B cell (primary cell): ENCODE results near the gene GSE1. TPM values are rescaled to one million over a fixed set of nuclear protein-coding genes. Genes with fewer than 3 reads are reported as not detected.

Experiments used
- ATAC-seq: fragments of 200-7000 bp; cut with Tn5 transposase; one replicate; pipeline ENCODE4 v1.10.0; 2021; ENCODE audit warnings: low read depth, mild to moderate bottlenecking, moderate number of reproducible peaks, moderate library complexity
- CTCF ChIA-PET: fragments of 350-600 bp; sonication (Branson Sonifier 250); formaldehyde crosslinking; loops from one replicate; lab custom pipeline; 2021; ENCODE audit warnings: antibody characterized with exemption, inconsistent platforms; lab: Charles Lee
- POLR2A ChIA-PET: fragments of 350-600 bp; sonication (Branson Sonifier 250); formaldehyde crosslinking; loops from one replicate; lab custom pipeline; 2021; ENCODE audit warnings: antibody characterized with exemption; lab: Charles Lee
- DNase-seq: peaks from one replicate; pipeline ENCODE4 v3.0.0; 2013
- H2AFZ ChIP-seq: 2 replicates; pipeline ENCODE4 v1.6.1; 2012; ENCODE audit warnings: mild to moderate bottlenecking, low read depth, low read length; ENCODE audit not compliant: insufficient read depth, poor library complexity, severe bottlenecking
- H3K27ac ChIP-seq, 2 donors: 1 replicate in 1 of 2; 2 replicates in 1 of 2; pipeline ENCODE4 v1.5.1; 2012 to 2013; ENCODE audit warnings: low read length in 2 of 2, mild to moderate bottlenecking in 2 of 2, moderate library complexity in 1 of 2
- H3K27me3 ChIP-seq, 4 experiments: fragments of 200-600 bp in 1 of 4; sonication (generic) in 1 of 4; replicated peaks in 1 of 4; 1 replicate in 2 of 4; 2 replicates in 2 of 4; pipeline versions ENCODE4 v1.6.1 to v1.7.0; 2013 to 2016; ENCODE audit warnings: low read length in 3 of 4, mild to moderate bottlenecking in 2 of 4, mixed read lengths in 1 of 4, moderate library complexity in 1 of 4; ENCODE audit not compliant: insufficient read depth in 4 of 4, control insufficient read depth in 3 of 4; ENCODE audit errors: control extremely low read depth in 1 of 4
- H3K36me3 ChIP-seq, 2 experiments: replicated peaks in 1 of 2; 1 replicate in 1 of 2; 2 replicates in 1 of 2; pipeline versions ENCODE4 v1.6.1 to v1.7.1; 2013; ENCODE audit warnings: low read length in 1 of 2; ENCODE audit not compliant: insufficient read depth in 2 of 2, control insufficient read depth in 1 of 2; ENCODE audit errors: control extremely low read depth in 1 of 2, extremely low read depth in 1 of 2
- H3K4me1 ChIP-seq, 2 donors: fragments of 200-600 bp in 1 of 2; sonication (generic) in 1 of 2; 1 replicate in 1 of 2; 2 replicates in 1 of 2; pipeline versions ENCODE4 v1.5.1 to v1.6.1; 2013 to 2017; ENCODE audit warnings: low read length in 2 of 2; ENCODE audit not compliant: control insufficient read depth in 2 of 2, insufficient read depth in 2 of 2
- H3K4me2 ChIP-seq: replicated peaks from 2 replicates; pipeline ENCODE3; 2012; ENCODE audit warnings: mild to moderate bottlenecking, low read depth, low read length; ENCODE audit not compliant: poor library complexity, severe bottlenecking
- H3K4me3 ChIP-seq, 5 experiments: fragments of 200-600 bp in 1 of 5; sonication (generic) in 1 of 5; 1 replicate in 3 of 5; 2 replicates in 2 of 5; pipeline versions ENCODE4 v1.5.1 to v1.7.0; 2011 to 2016; ENCODE audit warnings: low read length in 4 of 5, mild to moderate bottlenecking in 4 of 5, low read depth in 2 of 5, control low read depth in 1 of 5, moderate library complexity in 1 of 5; ENCODE audit not compliant: insufficient read depth in 1 of 5; ENCODE audit errors: control extremely low read depth in 1 of 5, extremely low read depth in 1 of 5
- H3K79me2 ChIP-seq: fragments of 200-600 bp; sonication (generic); one replicate; pipeline ENCODE4 v1.6.0; 2016; ENCODE audit warnings: low read length; ENCODE audit not compliant: control insufficient read depth, insufficient read depth
- H3K9ac ChIP-seq: fragments of 200-600 bp; sonication (generic); 2 replicates; pipeline ENCODE4 v1.6.1; 2017; ENCODE audit warnings: mild to moderate bottlenecking, low read length, moderate library complexity
- H3K9me3 ChIP-seq, 3 donors: one replicate each; pipeline versions ENCODE4 v1.6.1 to v1.7.1; 2013; ENCODE audit warnings: low read length in 2 of 3; ENCODE audit not compliant: control insufficient read depth in 2 of 3, insufficient read depth in 1 of 3; ENCODE audit errors: control extremely low read depth in 1 of 3
- H4K20me1 ChIP-seq: 2 replicates; pipeline ENCODE4 v1.6.0; 2012; ENCODE audit warnings: mild to moderate bottlenecking, low read length; ENCODE audit not compliant: insufficient read depth, control insufficient read depth, poor library complexity, severe bottlenecking
- H3K27ac Mint-ChIP-seq: one replicate; pipeline ENCODE4 v1.8.0; 2021; ENCODE audit warnings: mixed read lengths
- H3K27me3 Mint-ChIP-seq: one replicate; pipeline ENCODE4 v1.8.0; 2021; ENCODE audit warnings: mixed read lengths
- H3K4me1 Mint-ChIP-seq: one replicate; pipeline ENCODE4 v1.8.0; 2021; ENCODE audit warnings: mixed read lengths
- H3K4me3 Mint-ChIP-seq: one replicate; pipeline ENCODE4 v1.8.0; 2021; ENCODE audit warnings: mixed read lengths
- H3K9me3 Mint-ChIP-seq: one replicate; pipeline ENCODE4 v1.8.0; 2022; ENCODE audit warnings: mixed read lengths; ENCODE audit not compliant: insufficient read depth
- WGBS: methylation state at CpG from one replicate; pipeline ENCODE4 v1.1.5; 2013; ENCODE audit warnings: missing lambda C conversion rate; ENCODE audit not compliant: insufficient coverage; 5-methylcytosine and 5-hydroxymethylcytosine counted together
- intact Hi-C: fragments of 100-400 bp; cut with micrococcal nuclease; formaldehyde crosslinking; loops from one replicate; pipeline ENCODE4 v1.10.0; 2022
- polyA plus RNA-seq: library from polyadenylated mRNA; depleted of rRNA; stranded (reverse); fragments of >200 nt; gene quantifications from 2 replicates; pipeline ENCODE4 v1.2.3, GENCODE V29; 2012
- total RNA-seq, 2 donors: library from RNA; stranded (reverse); fragments of 120-200 nt in 1 of 2; gene quantifications; 1 replicate in 1 of 2; 2 replicates in 1 of 2; pipeline versions ENCODE4 v1.2.3 to v1.2.4, GENCODE V29; 2013 to 2022
- TF ChIP-seq, protein P1 (sequence below): fragments of 200-600 bp; IDR thresholded peaks from one replicate; pipeline ENCODE4 v1.8.0; 2022; ENCODE audit warnings: antibody characterized with exemption, mild to moderate bottlenecking

Gene GSE1
- total and polyA plus RNA-seq, 2 donors (not counting 1 experiment from before 2014, with no cell fraction given) = 57.3 to 76.1 TPM

DNA sequence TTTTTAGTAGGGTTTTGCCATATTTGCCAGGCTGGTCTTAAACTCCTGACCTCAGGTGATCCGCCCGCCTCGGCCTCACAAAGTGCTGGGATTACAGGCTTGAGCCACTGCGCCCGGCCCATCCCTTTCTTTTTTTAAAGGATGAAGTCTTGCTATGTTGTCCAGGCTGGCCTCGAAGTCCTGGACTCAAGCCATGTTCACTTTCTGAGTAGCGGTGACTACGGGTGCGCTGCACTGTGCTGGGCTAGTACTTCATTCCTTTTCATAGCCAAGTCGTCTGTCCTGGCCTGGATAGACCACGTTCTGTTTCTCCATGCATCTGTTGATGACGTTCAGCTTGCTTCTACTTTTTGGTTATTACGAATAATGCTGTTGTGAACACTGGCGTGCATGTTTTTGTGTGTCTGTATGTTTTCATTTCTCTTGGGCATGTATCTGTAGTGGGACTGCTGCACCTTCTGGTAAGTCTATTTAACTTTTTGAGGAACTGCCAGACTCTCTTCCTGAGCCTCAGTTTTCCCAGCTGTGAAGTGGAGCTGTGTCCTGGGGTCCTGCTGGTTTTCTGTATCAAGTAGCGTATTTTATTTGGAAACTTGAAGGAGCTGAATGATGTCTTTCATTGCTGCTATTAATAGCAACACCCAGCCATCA is 40.0 kb upstream of the GSE1 start:
- H3K4me3 Mint-ChIP-seq = peak overlapping the region; percentile 44
- H3K79me2 ChIP-seq = peaks cover 100% of the 10 kb centered on the region
- H3K36me3 ChIP-seq = peaks cover 0 to 6% of the 10 kb centered on the region in 2 experiments
- H3K4me1 Mint-ChIP-seq = peaks cover 64% of the 10 kb centered on the region
- H3K27ac Mint-ChIP-seq = peak overlapping the region; percentile 63
- TF ChIP-seq, protein P1, sequence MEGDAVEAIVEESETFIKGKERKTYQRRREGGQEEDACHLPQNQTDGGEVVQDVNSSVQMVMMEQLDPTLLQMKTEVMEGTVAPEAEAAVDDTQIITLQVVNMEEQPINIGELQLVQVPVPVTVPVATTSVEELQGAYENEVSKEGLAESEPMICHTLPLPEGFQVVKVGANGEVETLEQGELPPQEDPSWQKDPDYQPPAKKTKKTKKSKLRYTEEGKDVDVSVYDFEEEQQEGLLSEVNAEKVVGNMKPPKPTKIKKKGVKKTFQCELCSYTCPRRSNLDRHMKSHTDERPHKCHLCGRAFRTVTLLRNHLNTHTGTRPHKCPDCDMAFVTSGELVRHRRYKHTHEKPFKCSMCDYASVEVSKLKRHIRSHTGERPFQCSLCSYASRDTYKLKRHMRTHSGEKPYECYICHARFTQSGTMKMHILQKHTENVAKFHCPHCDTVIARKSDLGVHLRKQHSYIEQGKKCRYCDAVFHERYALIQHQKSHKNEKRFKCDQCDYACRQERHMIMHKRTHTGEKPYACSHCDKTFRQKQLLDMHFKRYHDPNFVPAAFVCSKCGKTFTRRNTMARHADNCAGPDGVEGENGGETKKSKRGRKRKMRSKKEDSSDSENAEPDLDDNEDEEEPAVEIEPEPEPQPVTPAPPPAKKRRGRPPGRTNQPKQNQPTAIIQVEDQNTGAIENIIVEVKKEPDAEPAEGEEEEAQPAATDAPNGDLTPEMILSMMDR = no peak
- no peak overlapping the region for H3K9ac ChIP-seq
- intact Hi-C loops = no loop called here
- H3K4me1 ChIP-seq = peaks cover 43 to 49% of the 10 kb centered on the region in 2 donors
- H2AFZ ChIP-seq = no peak overlapping the region
- DNase-seq (no peak), ATAC-seq (no peak)
- H3K9me3 Mint-ChIP-seq = no peaks in the 10 kb centered on the region
- no peak overlapping the region for H3K27ac ChIP-seq
- no peaks in the 10 kb centered on the region for H3K27me3 Mint-ChIP-seq
- CTCF ChIA-PET = interaction anchor here (0.7 to 1.5 kb wide), 3 partner anchors 12 to 44 kb away, joined by 3 to 5 read pairs (median 3); no protein-coding TSS in a partner anchor
- H3K27me3 ChIP-seq = no peaks in the 10 kb centered on the region
- no peak overlapping the region for H3K4me3 ChIP-seq
- POLR2A ChIA-PET = interaction anchor here (0.6 kb wide), 1 partner anchor 16 kb away, joined by 3 read pairs; no protein-coding TSS in a partner anchor
- H3K4me2 ChIP-seq = no peak overlapping the region
- H3K9me3 ChIP-seq = peaks cover 0 to 18% (median 2%) of the 10 kb centered on the region in 3 donors
- WGBS = 94% methylated on average over 14 of the region's 15 CpGs
- H4K20me1 ChIP-seq = peaks cover 100% of the 10 kb centered on the region
